ENCODE data around the gene TMEM53.

DNA sequence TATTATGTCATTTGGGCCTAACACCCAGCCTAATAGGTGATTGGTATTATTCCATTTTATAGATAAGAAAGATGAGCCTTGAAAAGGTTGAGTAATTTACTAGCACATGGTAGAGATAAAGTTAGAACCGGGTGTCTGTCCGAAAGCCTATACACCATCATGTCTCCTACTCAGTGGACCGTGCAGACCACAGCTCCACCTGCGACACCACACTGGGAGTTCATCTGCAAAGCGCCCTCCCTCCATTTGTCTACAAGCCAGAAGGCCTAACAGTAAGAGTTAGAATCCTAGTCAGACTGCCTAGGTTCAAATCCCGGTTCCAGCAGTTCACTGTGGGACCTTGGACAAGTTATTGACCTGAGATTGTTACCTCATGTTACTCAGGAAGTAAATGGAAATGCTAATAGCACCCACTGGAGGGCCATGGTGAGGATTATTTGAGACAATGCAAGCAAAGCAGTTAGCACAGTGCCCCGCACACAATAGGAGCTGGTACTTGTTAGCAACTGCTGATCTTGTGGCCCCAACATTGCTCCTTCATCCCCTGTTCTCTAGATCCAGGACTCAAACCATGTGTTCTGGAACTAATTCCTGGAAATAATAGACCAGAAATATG, 20.7 kb upstream of the TMEM53 start:
- TF ChIP-seq POLR2A (IDR thresholded peaks at IDR 0.05) (no peak), CTCF (IDR thresholded peaks at IDR 0.05) (no peak)

All from heart left ventricle (tissue), 13 donors.